ENCODE measurements around the gene MYH9. TPM values are rescaled to one million over a fixed set of nuclear protein-coding genes. Genes with fewer than 3 reads are reported as not detected.
A peak's percentile ranks its signal among the peaks of the same experiment; 100 is the strongest.

The MYH9 gene
- total RNA-seq, 4 donors from 2014 or later = 337 to 553 (median 433) TPM

GRCh38 chr22:36405221-36405661 is 17.5 kb upstream of the MYH9 start:
- Histone ChIP-seq H3K4me1 (peaks cover under 1 to 7% (median 2%) of the 10 kb centered on the region in 4 donors), H3K27ac (peak overlapping the region in 3 of 4 donors; percentile 25 to 76 (median 42)), H3K4me3 (no peak overlapping the region), H3K27me3 (no peaks in the 10 kb centered on the region), H3K36me3 (no peaks in the 10 kb centered on the region), H3K9me3 (no peaks in the 10 kb centered on the region)
- peak in 1 of 3 donors; percentile 40 for DNase-seq
- no peak for TF ChIP-seq POLR2A (IDR thresholded peaks at IDR 0.05)
- no peak for TF ChIP-seq CTCF (IDR thresholded peaks at IDR 0.05)

DNA sequence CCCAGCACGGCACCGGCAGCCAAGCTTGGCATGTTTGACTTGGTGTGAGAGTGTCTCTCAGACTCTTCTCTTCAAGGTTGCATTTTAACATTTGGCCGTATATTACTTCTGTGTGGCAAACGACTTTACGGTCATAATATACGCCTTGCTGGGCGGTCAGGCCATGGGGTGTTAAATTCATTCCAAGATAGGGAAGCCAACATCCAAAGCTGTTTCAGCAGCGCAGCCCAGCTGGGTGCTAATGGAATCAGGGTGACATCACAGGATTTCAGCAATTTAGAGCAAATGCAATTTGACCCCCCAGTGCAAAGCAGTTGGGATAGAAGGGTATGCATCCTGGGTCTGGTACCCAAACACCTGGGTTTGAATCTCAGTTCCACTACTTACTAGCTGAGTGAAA is 16.7 kb upstream of the MYH9 start:
- H3K27ac ChIP-seq = no peak overlapping the region
- no peaks in the 10 kb centered on the region for H3K9me3 ChIP-seq
- H3K4me3 ChIP-seq = no peak overlapping the region
- H3K36me3 ChIP-seq = no peaks in the 10 kb centered on the region
- TF ChIP-seq CTCF (IDR thresholded peaks at IDR 0.05) (no peak), POLR2A (IDR thresholded peaks at IDR 0.05) (no peak)
- DNase-seq = no peak
- peaks cover 0 to 7% (median 2%) of the 10 kb centered on the region in 4 donors for H3K4me1 ChIP-seq
- no peaks in the 10 kb centered on the region for H3K27me3 ChIP-seq

DNA sequence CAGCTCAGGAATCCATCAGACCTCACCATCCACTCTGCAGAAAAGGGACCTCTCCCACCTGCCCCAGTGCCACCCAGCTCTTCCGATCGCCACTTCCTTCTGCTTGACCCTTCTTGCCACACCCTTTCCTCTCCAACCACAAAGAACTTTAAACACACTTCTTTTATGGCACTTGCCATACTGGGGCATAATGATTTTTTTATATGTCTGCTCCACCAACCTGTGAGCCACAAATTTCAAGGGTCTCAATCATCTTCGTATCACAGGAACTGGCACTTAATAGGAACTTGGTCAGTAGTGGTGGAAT is 11.7 kb upstream of the MYH9 start:
- DNase-seq = no peak
- peak in 1 of 2 donors; percentile 0 for TF ChIP-seq POLR2A (IDR thresholded peaks at IDR 0.05)
- no peak for TF ChIP-seq CTCF (IDR thresholded peaks at IDR 0.05)
- peak overlapping the region in 3 of 4 donors; percentile 49 to 80 (median 74) for H3K27ac ChIP-seq
- no peaks in the 10 kb centered on the region for H3K36me3 ChIP-seq
- H3K27me3 ChIP-seq = no peaks in the 10 kb centered on the region
- H3K9me3 ChIP-seq = no peaks in the 10 kb centered on the region
- no peak overlapping the region for H3K4me3 ChIP-seq
- peaks cover 0 to 13% (median 3%) of the 10 kb centered on the region in 4 donors for H3K4me1 ChIP-seq

DNA sequence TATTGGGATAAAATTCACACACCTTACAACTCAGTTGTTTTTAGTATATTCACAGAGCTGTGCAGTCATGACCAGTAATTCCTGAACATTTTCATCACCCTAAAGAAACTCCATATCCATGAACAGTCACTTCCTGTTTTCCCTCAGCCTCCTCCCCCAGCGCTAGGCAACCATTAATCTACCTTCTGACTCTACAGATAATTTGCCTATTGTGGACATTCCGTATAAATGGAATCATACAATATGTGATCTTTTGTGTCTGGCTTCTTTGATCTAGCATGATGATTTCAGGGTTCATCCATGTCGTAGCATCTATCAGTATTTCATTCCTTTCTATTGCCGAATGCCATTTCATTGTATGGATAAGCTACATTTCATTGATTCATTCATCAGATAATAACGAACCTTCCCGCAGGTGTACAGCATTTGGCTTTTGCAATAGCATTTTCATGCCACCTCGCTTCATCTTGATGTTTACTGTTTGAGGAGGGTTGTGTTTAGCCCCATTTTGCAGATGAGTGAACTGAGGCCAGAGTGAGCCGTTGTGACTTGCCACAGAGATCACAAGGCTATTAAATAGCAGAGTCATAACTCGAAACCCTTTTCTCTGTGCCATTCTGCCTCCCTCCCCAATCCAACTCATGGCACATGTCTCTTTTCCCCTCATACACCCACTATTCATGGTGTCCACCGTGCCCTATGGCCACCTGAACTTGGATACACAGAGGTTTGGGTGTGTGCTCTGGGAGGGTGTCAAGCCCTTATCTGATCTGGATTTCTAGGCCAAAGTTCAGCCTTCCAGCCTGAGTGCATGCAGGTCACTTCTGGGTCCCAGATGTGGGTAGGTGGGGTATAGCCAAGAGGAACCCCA is 11.1 kb upstream of the MYH9 start:
- no peaks in the 10 kb centered on the region for H3K36me3 ChIP-seq
- peak in 2 of 3 donors; percentile 72 to 75 for DNase-seq
- H3K27ac ChIP-seq = peak overlapping the region in 3 of 4 donors; percentile 49 to 80 (median 74)
- H3K4me1 ChIP-seq = peaks cover 0 to 13% (median 3%) of the 10 kb centered on the region in 4 donors
- TF ChIP-seq CTCF (IDR thresholded peaks at IDR 0.05) = no peak
- TF ChIP-seq POLR2A (IDR thresholded peaks at IDR 0.05) = peak in 1 of 2 donors; percentile 30
- H3K9me3 ChIP-seq = no peaks in the 10 kb centered on the region
- no peak overlapping the region for H3K4me3 ChIP-seq
- H3K27me3 ChIP-seq = no peaks in the 10 kb centered on the region

DNA sequence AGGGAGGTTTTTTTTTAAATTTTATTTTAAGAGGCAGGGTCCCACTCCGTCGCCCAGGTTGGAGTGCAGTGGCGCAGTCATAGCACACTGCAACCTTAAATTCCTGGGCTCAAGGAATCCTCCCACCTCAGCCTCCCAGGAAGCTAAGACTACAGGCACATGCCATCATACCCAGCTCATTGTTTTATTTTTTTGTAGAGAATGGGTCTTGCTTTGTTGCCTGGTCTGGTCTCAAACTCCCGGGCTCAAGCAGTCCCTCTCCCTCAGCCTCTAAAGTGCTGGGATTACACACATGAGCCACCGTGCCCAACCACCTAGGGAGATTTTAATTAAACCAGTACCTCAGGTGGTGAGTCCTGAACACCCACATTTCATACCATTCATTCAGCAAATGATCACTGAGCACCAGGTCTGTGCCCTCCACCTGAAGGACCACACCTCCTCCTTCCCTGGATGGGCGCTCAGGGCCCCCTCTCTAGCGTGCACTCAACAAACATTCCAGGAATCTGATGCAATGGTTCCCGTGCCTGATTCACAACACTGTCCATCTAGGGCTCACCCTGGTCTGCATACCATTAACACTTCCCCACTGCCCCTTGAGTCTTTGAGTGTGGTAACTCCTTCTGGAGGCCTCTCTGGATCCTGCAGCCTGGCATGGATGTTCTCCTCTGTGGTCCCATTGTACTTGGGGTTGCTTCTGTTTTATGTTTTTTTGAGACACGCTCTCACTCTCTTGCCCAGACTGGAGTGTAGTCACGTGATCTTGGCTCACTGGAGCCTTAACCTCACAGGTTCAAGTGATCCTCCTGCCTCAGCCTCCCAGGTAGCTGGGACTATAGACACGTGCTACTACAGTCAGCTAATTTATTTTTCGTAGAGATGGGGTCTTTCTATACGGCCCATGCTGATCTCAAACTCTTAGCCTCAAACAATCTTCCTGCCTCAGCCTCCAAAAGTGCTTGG is 9.6 kb upstream of the MYH9 start:
- TF ChIP-seq CTCF (IDR thresholded peaks at IDR 0.05) (no peak), POLR2A (IDR thresholded peaks at IDR 0.05) (no peak)
- H3K9me3 ChIP-seq = no peaks in the 10 kb centered on the region
- peaks cover 0 to 13% (median 3%) of the 10 kb centered on the region in 4 donors for H3K4me1 ChIP-seq
- H3K27me3 ChIP-seq = no peaks in the 10 kb centered on the region
- no peaks in the 10 kb centered on the region for H3K36me3 ChIP-seq
- no peak overlapping the region for H3K27ac ChIP-seq
- no peak overlapping the region for H3K4me3 ChIP-seq
- no peak for DNase-seq

Measured in Peyer's patch (tissue), 4 donors.